GM21515 (cell line): ENCODE measurements around the gene TBX1.

Experiments used
- ATAC-seq: cut with Tn5 transposase; IDR thresholded peaks from one replicate; pipeline ENCODE4 v1.9.1; 2021; ENCODE audit not compliant: unreplicated experiment

TBX1 gene

DNA sequence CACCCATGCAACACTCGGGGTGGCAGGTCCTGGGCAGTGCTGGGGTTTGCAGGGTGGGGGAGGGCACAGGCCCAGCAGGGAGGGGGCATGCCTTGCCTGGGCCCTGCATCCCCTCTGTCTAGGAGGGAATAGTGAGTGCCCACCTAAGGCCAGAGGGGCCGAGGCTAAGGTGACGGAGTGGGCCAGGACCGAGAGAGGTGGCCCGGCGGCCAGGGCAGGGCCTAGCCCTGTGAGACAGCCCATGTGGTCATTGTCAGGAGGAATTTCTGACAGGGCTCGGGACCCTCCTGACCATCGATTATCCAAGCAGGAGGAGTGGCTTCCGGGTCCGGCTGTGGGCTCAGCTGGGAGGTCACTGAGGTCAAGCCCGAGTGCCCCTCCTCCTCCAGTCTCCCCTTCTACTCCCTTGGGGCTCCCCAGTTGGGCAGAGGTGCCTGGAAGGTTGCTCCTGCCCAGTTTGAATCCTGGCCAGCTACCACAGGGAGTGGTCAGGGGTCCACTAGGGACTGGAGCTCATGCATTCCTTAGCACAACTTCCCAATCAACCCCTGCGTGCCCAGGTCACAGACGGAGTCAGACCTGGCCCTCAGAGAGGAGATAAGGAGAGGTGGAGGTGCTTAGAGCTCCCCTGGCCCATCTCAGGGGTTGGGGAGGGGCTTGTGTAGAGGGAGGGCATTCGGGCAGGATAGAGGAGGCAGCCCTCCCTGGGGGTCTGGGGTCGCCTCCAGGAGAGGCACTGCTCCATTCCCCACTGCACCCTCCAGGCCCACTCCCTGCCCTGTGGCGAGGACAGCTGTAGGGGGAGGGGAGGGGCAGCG is 22.5 kb upstream of the TBX1 start:
- ATAC-seq, result no peak

DNA sequence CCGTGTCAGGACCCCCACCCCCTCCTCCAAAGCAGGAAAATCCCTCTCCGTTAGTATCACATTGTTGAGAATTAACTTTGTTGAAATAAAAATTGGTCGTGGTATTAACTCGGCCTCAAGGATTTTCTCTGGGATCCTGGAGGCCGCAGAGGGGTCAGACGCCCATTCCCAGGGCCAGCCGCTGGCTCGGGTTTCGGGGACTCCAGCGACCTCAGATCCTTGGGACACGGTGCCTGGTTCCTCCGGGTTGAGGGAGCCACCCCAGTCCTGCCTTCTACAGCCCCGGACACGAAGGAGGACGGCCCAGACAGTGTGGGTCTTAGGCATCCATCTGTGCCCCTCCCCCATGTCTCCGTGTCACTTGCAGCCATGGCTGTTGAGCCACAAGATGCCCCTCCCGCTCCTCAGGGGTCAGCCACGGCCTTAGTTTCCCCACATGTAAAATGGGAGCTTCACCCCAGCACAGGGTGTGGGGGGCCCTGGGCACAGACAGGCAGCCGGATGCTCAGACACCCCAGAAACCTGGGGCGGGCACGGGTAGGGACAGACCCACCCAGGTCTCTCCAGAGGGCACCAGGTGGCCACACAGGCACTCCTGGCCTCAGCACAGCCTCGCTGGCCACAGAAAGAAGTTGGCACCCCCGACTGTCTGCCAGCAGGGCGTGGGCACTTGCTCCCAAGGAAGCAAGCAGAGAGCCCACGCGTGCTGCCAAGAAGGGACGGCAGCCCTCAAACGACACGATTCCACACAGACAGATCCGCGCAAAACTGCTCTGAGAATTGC is 21.7 kb upstream of the TBX1 start:
- ATAC-seq, result no peak

DNA sequence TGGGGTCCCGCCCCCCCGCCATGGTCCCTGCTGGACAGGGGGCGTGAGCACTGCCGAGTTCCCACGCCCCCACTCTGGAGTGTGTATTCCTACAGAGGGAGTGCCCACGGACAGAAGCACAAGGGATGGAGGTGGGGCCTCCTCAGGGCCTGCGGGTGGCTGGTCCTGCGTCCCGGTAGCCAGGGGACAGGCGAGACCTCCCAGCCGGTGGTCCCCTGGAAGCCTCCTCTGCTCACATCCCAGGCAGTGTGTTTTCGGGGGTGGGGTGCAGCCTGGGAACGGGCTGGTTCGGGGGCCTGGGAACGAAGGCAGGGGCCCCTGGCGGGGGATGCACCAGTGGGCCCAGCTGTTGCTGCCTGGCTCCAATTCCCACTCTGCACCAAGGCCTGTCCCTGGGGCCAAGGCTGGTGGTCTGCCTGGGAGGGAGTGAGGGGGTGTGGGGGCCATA is 21.1 kb upstream of the TBX1 start:
- ATAC-seq, result no peak

DNA sequence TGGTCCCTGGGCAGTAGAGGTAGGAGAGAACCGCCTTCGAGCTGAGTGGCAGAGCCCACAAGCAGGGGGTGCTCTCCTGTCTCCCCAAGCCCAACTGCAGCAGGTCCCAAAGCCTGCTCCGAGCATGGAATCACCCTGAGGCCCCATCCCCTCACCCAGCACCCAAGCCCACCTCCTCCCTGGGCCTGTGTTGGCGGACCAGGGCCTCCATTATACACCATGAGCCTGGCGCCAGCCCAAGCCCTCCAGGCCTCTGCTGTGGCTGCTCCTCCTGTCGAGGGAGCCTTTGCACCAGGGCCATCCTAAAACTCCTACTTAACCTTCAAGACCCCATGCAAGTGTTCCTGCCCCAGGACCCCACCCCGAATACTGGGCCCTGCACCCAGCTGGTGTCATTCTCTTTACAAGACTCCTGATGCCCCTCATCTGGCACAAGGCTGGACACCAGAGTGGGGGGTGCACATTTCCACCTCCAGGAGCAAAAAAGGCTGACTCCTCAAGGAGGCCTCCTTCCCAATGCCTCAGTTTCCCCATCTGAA is 20.6 kb upstream of the TBX1 start:
- ATAC-seq, result no peak

DNA sequence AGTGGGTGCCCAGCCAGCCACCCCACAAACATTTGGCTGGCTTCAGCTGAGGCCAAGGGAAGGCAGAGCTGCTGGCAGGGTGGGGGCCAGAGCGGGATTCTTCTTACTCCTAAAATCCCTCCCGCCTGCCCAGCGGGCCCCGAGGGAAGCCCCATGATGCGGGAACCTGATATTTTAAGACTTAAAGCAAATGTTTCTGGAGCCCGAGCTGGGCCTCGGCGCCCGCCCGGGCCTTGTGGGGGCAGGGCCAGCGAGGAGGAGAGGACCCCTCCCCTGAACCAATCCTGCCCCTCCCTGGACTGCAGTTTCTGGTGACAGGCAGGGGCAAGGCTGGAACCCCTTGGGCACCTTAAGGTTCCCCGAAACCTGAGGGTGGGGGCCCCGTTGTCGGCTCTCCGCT is 20.0 kb upstream of the TBX1 start:
- no peak for ATAC-seq

DNA sequence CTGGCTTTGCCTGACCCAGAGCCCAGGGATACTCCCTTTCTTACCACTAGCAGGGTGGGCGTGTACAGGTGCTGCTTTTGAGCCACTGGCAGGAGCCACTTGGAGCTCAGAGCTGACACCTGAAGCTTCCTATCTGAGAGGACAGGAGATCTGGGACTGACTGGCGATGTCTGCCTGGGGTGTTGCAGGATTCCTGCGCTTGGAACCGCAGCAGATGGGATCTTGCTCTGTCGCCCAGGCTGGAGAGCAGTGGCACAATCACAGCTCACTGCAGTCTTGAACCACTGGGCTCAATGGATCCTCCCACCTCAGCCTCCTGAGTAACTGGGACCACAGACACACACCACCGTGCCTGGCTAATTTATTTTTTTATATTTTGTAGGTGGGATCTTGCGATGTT is 19.5 kb upstream of the TBX1 start:
- ATAC-seq, result no peak

DNA sequence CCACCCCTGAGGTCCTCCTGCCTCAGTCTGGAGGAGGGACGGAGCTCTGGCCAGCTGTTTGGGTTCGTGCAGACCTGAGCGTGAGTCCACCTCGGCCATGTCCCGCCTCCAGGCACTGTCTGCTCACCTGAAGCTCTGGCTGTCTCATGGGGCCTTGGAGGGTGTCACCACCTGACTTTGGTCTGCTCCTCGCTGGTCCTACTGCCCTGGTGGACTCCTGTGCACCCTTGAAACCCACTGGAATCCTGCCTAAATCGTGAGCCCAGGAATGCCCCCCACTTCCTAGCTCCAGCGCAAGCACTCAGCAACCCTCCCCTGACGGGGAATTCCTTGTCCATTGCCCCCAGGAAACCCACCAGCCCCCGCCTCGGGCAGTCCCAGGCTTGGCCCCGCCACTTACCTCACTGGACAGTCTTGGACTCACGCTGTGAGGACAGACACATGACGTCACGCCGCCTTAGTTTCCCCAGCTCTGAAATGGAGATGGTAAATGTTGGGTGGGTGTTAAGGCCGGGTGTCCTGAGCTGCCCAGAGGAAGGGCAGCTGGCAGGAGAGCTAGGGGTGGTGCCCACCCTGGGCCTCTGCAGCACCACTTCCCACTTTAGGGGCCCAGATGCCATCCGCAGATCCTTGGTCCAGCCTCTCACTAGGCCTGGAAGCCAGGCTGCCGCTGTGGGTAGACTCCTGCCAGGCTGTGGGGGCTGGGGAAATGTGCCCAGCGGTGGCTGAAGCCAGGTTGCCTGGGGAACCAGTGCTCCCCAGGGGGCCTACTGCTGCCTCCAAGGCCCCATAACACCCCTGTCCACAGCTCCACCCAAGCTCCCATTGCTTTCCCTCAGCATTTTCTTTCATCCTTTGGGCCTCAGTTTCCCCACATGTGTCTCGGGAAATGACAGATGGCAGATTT is 18.2 kb upstream of the TBX1 start:
- no peak for ATAC-seq

DNA sequence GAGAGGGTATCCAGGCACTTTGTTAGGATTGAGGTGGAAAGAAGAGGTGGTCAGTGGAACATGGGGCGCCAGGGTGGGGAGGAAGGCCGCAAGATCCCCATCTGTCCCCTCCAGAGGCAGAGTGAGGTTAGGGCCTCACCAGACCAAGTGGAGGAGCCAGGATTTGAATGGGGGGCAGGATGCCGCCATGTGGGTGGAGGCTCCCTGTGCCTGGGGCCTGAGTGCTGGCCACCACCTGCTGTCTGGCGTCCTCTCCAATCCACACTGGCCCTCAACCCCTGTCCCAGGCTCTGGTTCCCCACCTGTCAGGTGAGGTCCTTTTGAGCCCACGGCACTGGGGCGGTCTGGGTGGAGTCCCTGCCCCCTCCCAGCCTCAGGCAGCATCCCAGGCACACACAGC is 17.5 kb upstream of the TBX1 start:
- ATAC-seq, result no peak

DNA sequence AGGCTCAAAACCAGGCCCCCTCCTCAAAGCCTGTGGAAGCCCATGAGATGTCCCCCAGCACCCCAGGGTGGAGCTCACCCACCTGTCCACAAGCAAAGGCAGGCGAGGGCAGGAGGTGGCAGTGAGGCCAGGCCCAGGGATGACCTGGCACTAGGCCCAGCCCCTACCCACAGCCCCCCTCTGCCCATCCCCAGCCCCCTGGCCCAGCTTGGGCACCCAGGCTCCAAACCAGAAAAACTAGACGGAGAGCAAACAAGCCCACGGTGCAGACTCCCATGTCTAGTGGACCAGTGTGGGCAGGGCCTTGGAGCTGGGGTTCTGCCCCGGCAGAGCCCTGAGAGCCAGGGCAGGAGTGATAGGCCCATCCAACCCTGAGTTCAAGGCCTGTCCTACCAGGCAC is 16.9 kb upstream of the TBX1 start:
- no peak for ATAC-seq

DNA sequence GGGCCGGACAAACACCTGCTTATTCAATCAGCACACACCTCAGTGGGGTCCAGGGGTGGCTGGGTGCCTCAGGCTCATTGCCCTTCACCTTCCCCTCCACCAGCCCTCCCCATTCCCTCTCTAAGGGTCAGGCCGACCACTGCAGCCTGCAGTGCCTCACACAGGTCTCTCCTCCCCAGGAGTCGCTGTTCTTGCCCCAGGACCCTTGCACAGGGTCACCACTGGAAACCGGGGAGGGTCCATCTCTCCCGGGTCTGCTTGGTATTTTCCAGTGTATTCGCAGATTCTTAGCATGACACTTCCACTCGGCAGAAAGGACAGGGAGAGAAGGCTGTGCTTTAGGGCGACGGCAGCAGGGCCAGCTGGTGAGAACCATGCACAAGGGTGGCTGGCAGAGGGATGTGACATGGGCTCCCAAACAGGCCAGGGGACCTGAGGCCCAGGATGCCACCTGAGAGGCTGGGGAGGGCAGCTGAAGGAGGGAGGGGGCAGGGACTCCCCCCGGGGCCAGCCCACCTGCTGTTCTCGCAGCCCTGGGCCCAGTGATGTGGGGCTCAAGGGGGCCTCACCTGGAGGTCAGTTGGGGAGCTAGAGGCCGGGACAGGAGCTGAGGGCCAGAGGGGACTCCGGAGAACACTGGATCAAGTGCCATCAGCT is 16.1 kb upstream of the TBX1 start:
- no peak for ATAC-seq

DNA sequence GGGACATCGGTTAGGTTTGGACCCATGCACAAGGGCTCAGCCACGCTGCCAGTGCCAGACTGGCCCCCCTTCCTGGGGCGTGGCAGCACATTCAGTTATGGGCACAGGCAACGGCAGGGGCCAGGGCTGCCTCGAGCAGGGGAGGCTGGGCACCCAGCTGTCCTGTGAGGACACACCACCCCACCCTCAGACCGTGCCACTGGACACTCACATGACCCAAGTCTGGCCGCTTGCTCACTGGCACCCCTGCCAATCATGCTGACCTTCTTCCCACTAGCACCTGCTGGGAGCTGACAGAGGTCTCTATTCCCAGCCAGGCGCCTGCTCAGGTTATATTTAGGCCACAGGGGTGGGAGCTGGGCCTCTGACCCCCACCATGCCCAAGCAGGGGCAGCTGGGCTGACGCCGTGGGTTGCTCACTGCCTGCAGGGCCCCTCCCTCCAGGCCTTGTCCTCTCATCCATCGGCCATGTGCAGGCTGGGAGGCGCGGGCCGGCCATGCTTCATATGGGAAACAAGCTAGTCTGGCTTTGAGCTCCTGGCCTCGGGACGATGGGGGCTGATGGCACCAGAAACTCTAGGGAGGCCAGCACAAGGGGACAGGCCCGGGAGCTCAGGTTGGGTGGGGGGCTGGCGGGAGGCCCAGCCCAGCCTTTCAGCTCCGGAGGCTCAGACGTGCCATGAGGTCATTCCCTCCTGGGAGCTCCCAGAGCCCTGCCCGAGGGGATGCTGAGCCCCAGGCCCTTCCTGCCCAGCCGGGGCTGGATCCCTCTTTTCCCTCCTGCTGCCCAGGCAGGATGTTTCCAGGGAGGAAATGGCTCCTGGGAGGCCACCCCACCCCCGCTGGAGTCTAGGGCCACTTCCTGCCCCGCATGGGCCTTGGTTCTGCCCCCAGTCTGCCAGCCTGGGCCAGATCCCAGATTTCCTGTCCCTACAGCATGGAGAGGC is 15.2 kb upstream of the TBX1 start:
- ATAC-seq, result no peak

DNA sequence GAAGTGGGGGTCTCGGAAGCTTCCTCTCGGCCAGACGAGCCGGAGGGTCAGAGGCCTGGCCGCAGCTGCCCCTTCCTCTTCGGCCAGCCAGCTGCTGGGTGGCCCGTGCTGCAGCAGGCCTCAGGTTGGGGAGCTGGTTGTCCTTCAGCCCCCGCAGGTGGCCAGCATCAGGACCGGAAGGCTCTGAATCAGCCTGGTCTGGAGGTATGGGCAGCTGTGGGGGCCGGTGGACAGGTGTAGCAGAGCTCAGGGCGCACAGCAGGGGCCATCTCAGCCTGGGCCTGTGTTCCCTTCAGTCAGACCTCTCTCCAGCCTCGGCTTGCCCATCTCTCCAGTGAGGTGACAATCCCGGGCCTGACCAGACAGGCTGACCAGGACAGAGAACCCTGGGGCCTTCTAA is 13.9 kb upstream of the TBX1 start:
- ATAC-seq, result no peak

DNA sequence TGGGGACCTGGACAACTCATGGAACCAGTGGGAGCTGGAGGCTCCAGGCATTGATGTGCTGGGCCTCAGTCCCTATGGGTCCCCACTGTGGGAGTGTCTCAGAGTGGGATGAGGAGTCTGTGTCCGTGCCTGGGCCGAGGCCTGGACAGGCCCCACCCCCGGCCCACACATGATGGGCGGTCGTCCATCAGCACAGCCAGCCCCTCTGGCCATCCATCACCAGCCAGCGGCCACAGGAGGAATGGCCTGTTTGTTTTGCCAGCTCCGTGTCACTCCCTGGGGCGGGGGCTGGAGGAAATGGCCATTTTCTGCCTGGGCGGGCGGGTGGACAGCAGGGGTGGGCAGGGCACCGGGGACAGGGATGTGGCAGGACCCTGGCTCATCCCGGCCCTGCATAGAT is 13.0 kb upstream of the TBX1 start:
- no peak for ATAC-seq

DNA sequence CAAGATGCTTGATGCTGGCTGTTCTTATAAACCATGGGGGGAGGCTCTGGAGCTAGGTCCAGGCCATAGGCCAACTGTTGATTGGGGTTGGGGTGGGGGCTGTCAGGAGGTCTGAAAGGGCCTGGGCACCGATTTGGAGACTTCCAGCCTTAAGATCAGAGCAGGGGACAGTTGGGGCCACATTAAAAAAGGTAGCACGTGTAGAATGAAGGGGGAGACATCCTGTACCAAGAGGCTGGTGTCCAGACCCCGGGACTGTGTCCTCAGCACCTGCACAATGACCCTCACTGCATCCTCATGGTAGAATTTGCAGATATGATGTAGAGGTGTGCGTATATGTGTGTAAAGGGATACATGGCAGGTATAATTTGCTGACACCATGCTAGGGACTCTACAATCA is 12.4 kb upstream of the TBX1 start:
- no peak for ATAC-seq

DNA sequence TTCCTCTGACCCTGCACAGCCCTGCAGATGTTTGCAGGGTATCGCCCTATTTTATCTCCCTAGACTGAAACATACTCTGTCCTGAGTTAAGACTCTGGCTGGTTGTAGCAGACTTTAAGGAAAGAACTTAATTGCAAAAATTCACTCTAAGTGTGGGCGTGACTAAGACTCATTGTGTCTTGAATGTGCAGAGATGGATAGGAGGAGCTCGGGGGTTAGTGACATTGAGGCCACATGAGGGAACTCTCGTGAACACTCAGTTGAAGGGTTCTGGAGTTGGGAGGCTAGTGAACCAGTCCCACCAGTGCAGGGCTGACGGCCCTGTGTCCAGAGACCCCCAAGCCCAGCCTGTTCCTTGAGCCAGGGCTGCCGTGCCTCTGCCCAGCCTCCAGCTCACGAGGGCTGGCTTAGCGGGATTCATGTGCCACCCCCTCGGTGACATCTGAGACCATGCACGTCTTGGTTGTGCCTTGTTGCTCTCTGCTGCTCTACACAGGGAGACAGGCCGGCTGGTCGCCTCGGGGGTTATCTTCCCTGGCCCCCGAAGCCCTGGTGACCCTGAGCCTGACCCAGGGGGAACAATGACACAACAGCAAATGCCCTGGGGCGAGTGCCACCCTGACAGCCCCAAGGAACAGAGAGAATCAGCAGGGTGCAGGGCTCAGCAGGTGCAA is 11.4 kb upstream of the TBX1 start:
- ATAC-seq, result no peak

DNA sequence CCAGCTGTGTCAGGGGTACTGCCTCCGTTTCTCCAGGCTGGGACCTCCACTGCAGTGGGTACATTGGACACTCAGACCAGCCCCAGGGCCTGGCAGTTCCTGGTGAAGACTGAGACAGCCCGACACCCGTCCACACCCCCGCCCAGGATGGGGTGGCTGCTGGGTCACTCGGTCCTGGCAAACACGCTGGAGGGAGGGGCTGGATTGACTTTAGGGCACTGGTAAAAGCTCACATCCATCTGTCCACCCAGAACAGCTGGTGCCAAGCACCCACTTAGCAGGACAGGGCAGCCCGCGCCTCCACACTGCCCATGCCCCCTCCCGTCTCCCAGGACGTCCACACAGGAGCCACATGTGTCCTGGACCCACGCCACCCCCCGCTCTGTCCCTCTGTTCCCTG is 10.7 kb upstream of the TBX1 start:
- ATAC-seq, result no peak

DNA sequence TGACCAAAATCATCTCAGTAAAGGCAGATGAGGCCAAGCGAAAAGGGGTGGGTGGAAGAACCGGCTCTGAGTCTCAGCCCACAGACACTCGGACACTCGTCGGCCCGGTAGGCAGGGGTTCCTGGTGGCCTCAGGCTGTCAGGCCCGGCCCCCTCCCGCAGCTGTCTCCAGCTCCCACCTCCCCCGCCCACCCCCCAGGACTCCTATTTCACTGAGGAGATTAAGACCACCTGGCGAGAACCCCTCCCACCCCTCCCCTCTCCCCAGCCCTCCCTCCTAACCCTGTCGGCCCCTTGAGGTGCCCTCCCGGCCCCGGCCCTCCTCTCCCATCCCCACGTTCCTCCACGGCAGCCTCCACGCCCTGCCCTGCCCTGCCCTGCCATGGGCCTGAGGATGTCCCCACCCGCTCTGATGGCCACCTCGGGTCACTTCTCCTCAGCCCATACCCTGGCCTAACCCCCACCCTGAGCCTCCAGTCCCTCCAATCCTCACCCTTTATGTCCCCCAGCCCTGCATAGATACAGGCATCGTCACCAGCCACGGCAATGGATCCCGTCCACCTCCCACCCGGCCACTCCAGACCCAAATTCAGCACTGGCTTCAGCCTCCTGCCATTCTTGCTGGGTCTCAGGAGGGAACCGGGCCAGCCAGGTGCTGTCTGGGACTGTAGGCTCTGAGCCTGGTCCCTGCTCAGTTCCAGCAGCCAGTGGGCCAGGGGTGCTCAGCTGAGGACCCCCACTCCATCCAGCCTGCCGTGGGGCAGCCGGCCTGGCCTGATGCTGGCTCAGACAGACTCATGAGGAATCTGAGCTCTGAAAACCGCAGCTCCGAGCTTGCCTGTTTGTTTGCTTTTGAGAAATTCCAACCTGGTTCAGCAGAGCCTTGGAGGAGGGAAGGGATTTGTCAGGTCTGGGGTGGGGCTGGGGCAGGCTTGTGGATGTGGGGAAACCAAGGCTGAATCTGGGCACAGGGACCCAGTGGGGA is 9.8 kb upstream of the TBX1 start:
- no peak for ATAC-seq
